ENCODE data around the gene COQ8A. TPM values are rescaled to one million over a fixed set of nuclear protein-coding genes. Genes with fewer than 3 reads are reported as not detected.

COQ8A gene
- polyA plus RNA-seq, 2 of the 4 experiments (the other 2 are of a cell fraction), result 10.8 to 12.4 TPM

GRCh38 chr1:226938903-226939437, 1.1 kb upstream of the COQ8A start:
- FAIRE-seq (no peak), DNase-seq (ENCODE audit: low read depth in 1 of 2, low spot score in 1 of 2) (peak in 1 of 2 experiments; percentile 36), ATAC-seq (no peak)
- Histone ChIP-seq H3K4me3 (peak overlapping the region; percentile 62), H3K9me3 (peaks cover 11% of the 10 kb centered on the region; the same call in 1 of the 3 replicates), H3K27ac (peak overlapping the region; percentile 95 to 96), H3K4me1 (peaks cover 13% of the 10 kb centered on the region), H3K4me2 (peak overlapping the region; percentile 83)
- ChIA-PET CTCF (interaction anchor here (0.6 to 1.3 kb wide), 6 partner anchors 8 to 525 kb away, joined by 3 to 5 read pairs (median 3); partner anchors contain the start of gene PSEN2), POLR2A (interaction anchor here (0.5 to 1.2 kb wide), 19 partner anchors 8 to 421 kb away, joined by 3 to 9 read pairs (median 4); partner anchors contain the start of gene PSEN2)
- WGBS (ENCODE audit: missing lambda C conversion rate), result 21% methylated on average over 12 of the region's 12 CpGs
- TF ChIP-seq USF2 (IDR thresholded peaks at IDR 0.05) (no peak), NFE2L2 (conservative IDR thresholded peaks at IDR 0.05; ENCODE audit: low read length) (0 out of 2 replicates have a peak, but pooled peaks have one; percentile 28), RCOR1 (IDR thresholded peaks at IDR 0.05; ENCODE audit: low read depth, low read length) (no peak), FOSL2 (IDR thresholded peaks at IDR 0.05) (no peak), FOSL2 (CRISPR knock-in tag; IDR thresholded peaks at IDR 0.05) (peak; percentile 32; the same call in 1 of the 2 replicates), MYC (IDR thresholded peaks at IDR 0.05; ENCODE audit: borderline replicate concordance, low read length) (no peak), RARB (CRISPR knock-in tag; IDR thresholded peaks at IDR 0.05) (no peak), HOXB13 (CRISPR knock-in tag; IDR thresholded peaks at IDR 0.05; ENCODE audit: low read depth) (no peak), MAFK (IDR thresholded peaks at IDR 0.05; ENCODE audit: partially characterized antibody) (peak; percentile 45), CEBPB (IDR thresholded peaks at IDR 0.05) (peak in 1 of 2 experiments; percentile 32; a peak in 1 of 4 replicates)

GRCh38 chr1:226939438-226940028, 561 bp upstream of the COQ8A start:
- Histone ChIP-seq H3K27ac (peak overlapping the region; percentile 95 to 96), H3K4me2 (peak overlapping the region; percentile 83), H3K4me1 (peaks cover 13% of the 10 kb centered on the region), H3K4me3 (peak overlapping the region; percentile 62), H3K9me3 (0 out of 3 replicates have a peak, but pooled peaks cover 8% of the 10 kb centered on the region)
- ATAC-seq, result peak; percentile 59 to 63
- ChIA-PET CTCF (interaction anchor here (1.1 to 1.3 kb wide), 3 partner anchors 9 to 391 kb away, joined by 3 to 5 read pairs (median 3); no protein-coding TSS in a partner anchor), POLR2A (interaction anchor here (0.5 to 1.2 kb wide), 7 partner anchors 9 to 421 kb away, joined by 3 to 9 read pairs (median 5); partner anchors contain the start of gene PSEN2)
- DNase-seq (ENCODE audit: low read depth in 1 of 2, low spot score in 1 of 2), result peak in 1 of 2 experiments; percentile 31
- WGBS (ENCODE audit: missing lambda C conversion rate), result under 1% methylated on average over 35 of the region's 51 CpGs
- no peak for FAIRE-seq
- TF ChIP-seq ZC3H11A (IDR thresholded peaks at IDR 0.05) (no peak), RCOR1 (IDR thresholded peaks at IDR 0.05; ENCODE audit: low read depth, low read length) (no peak), ESRRA (IDR thresholded peaks at IDR 0.05; ENCODE audit: borderline replicate concordance, low read length) (no peak), HES2 (IDR thresholded peaks at IDR 0.05) (no peak), RARB (CRISPR knock-in tag; IDR thresholded peaks at IDR 0.05) (peak; percentile 52; the same call in 1 of the 2 replicates), ATOH8 (CRISPR knock-in tag; IDR thresholded peaks at IDR 0.05; ENCODE audit: low read depth) (peak; percentile 17), HOXB13 (CRISPR knock-in tag; IDR thresholded peaks at IDR 0.05; ENCODE audit: low read depth) (0 out of 2 replicates have a peak, but pooled peaks have one; percentile 60), MAX (IDR thresholded peaks at IDR 0.05) (peak; percentile 94), FOSL2 (IDR thresholded peaks at IDR 0.05) (no peak), FOSL2 (CRISPR knock-in tag; IDR thresholded peaks at IDR 0.05) (no peak), SMC3 (IDR thresholded peaks at IDR 0.05) (0 out of 3 replicates have a peak, but pooled peaks have one; percentile 13), FOXS1 (CRISPR knock-in tag; IDR thresholded peaks at IDR 0.05) (no peak), CTCF (IDR thresholded peaks at IDR 0.05) (no peak), NFE2L2 (conservative IDR thresholded peaks at IDR 0.05; ENCODE audit: low read length) (no peak), RFX5 (IDR thresholded peaks at IDR 0.05) (no peak), HOXB5 (CRISPR knock-in tag; IDR thresholded peaks at IDR 0.05) (peak; percentile 58), USF2 (IDR thresholded peaks at IDR 0.05) (no peak), ZSCAN20 (CRISPR knock-in tag; IDR thresholded peaks at IDR 0.05) (no peak), NR3C1 (IDR thresholded peaks at IDR 0.05) (no peak), REST (IDR thresholded peaks at IDR 0.05) (0 out of 2 replicates have a peak, but pooled peaks have one; percentile 11)

All from A549 (cell line).